GM12865 (cell line): ENCODE results near the gene CHST6.
"Not testable (repeated sequence)": the region's sequence is repeated elsewhere in the genome, so short reads cannot be mapped to it uniquely, and the experiment has no call there.

Experiments
- DNase-seq: peaks from one replicate; pipeline ENCODE4 v3.0.0; 2010; ENCODE audit warnings: low read depth
- H3K4me3 ChIP-seq: 2 replicates; pipeline ENCODE4 v1.5.1; 2011; ENCODE audit warnings: mild to moderate bottlenecking, low read depth, low read length, control low read depth
- TF ChIP-seq, protein P1 (sequence below): IDR thresholded peaks from 2 replicates; pipeline ENCODE4 v1.5.1; 2011; ENCODE audit warnings: low read length, control low read depth, low read depth, inconsistent platforms; ENCODE audit not compliant: insufficient read depth; ENCODE audit errors: missing control alignments

CHST6 gene

DNA sequence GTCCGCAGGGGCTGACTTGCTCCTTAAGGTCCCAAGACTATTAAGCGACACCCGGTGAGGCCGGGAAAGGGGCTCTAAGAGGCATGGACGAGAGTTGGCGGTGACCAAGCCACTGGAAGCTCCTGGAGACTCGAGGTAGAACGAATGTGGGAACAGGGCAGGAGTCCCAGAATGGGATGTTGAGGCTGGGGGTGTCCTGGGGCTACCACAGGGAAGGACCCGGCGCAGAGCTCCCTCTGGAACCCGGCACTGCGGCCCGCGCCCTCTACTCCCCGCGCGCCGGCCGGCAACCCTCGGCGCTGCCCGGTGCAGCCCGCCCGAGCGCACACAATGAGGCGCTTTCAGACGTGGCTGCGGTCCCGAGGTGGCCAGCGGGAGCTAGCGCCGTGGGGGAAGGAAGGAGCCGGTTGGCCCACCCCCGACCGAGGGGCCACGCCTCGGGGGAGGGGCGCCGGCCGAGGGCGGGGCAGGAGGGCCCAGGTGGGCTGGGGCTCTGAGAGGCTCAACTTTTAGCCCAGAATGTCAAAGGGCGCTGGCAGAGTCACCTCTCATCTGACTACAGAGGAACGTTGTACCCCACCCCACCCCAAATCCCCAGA lies at the start of gene CHST6:
CHST6 (minus strand) TSS at position 366 of the 599 bp plus-strand sequence. CDS start 15,613 bp downstream, outside the sequence.
- TF ChIP-seq, protein P1, sequence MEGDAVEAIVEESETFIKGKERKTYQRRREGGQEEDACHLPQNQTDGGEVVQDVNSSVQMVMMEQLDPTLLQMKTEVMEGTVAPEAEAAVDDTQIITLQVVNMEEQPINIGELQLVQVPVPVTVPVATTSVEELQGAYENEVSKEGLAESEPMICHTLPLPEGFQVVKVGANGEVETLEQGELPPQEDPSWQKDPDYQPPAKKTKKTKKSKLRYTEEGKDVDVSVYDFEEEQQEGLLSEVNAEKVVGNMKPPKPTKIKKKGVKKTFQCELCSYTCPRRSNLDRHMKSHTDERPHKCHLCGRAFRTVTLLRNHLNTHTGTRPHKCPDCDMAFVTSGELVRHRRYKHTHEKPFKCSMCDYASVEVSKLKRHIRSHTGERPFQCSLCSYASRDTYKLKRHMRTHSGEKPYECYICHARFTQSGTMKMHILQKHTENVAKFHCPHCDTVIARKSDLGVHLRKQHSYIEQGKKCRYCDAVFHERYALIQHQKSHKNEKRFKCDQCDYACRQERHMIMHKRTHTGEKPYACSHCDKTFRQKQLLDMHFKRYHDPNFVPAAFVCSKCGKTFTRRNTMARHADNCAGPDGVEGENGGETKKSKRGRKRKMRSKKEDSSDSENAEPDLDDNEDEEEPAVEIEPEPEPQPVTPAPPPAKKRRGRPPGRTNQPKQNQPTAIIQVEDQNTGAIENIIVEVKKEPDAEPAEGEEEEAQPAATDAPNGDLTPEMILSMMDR: no peak
- H3K4me3 ChIP-seq: peak within 1 kb of the TSS; percentile 48
- peak; percentile 49 for DNase-seq

DNA sequence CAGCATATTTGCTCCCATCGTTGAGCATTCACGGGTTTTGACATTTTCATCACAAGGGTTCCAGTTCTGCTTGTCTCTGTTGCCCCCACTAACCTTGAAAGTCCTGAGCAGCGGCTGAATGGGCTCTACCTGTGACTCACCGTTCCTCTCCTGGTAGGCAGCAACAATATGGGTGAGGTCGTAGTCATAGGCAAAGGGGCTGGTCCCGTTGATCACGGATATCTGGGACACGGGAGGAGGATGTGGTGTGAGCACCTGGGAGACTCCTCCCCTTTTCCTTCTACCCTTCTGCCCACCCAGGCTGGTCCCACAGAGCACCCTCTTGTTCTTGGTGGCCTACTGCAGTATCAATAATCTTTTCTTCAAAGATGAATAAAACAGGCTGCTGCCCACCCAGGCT lies 47.2 kb upstream of the CHST6 start:
- H3K4me3 ChIP-seq, DNase-seq: not testable (repeated sequence)

DNA sequence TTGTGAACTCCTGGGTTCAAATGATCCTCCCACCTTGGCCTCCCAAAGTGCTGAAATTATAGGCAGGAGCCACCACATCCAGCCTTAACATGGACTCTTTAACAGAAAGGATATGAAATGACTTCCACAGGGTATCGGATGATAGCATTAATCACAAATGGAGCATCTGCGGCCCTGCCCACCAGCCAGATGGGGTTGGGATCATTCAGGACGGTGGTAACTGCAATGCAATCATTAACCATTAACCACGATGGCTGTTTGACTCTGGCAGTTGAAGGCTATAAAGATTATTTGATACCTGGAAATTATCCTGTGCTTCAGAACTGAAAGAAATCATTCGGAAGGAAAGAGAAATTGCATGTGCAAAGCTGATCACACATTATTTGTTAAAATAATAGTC lies 46.0 kb upstream of the CHST6 start:
- no peak overlapping the region for H3K4me3 ChIP-seq
- no peak for DNase-seq
- TF ChIP-seq, protein P1: no peak

DNA sequence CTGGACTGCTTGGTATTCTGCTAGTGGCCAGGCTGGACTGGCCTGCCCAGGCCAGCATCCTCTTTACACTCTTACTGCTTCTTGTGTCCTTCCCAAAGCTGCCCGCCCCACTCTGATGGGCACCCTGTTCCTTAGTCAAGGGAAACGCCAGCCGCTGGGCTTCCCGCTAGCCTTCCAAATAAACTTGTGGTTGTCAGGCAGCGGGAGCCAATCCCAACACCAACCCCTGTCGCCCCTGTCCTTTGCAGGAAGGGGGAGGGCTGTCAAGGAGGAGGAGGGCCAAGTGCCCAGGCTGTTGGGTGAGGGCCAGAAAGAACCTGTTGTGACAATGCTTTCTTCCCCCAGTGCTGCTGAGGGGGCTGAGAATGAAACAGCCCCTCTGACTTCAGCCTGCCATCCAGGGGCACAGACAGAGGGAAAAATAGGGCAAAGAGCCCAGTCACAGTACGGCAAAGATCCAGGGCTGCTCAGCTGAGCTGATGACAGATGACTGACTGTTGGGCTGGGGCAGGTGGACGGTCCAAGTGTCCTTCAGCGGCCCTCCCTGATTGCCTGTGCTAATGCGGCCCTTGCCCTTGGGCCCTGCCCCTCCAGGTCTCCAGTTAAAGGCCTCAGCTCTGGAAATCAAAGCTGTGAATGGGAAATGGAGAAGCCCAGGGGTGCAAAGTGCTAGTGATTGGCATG lies 43.8 kb upstream of the CHST6 start:
- not testable (repeated sequence) for H3K4me3 ChIP-seq, DNase-seq

DNA sequence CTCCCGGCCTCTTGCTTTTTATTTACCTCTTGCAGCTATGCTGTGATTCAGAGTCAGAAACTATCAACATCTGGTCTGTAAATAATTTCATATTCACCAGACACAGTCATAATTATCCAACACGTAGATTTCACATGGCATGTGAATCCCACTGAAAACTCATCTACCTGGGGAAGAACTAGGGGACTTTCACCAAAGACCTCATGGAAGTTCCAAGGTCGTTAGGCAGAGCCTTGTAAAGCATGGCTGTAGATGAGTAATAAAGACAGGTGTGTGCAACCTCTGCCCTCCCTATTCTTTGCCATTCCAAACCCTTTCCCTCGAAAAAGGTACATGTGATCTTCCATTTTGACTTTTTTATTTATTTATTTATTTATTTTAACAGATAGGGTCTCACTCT lies 42.5 kb upstream of the CHST6 start:
- H3K4me3 ChIP-seq: no peak overlapping the region
- no peak for DNase-seq
- TF ChIP-seq, protein P1: no peak

DNA sequence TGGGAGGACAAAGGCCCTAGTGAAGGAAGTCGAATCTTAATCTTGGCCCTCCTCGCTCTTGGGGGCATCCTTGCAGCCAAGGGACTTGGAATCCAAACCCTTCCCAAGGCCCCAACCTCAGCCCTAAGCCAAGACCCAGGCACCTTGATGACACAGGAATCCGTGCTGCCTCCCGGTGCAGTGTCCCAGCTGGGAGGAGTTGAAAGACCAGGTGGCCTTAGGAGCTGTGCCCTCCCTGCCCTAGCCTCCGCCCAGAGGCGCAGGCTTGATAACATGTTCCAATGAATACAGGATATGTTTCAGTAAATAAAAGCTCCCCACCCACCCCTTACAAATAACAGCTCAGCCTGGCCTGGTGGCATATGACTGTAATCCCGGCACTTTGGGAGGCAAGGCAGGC lies 40.7 kb upstream of the CHST6 start, which contains the start of gene CHST5:
CHST5 (minus strand) TSS at position 208 of the 400 bp plus-strand sequence. CDS start 5,724 bp downstream, outside the sequence.
- DNase-seq: no peak

DNA sequence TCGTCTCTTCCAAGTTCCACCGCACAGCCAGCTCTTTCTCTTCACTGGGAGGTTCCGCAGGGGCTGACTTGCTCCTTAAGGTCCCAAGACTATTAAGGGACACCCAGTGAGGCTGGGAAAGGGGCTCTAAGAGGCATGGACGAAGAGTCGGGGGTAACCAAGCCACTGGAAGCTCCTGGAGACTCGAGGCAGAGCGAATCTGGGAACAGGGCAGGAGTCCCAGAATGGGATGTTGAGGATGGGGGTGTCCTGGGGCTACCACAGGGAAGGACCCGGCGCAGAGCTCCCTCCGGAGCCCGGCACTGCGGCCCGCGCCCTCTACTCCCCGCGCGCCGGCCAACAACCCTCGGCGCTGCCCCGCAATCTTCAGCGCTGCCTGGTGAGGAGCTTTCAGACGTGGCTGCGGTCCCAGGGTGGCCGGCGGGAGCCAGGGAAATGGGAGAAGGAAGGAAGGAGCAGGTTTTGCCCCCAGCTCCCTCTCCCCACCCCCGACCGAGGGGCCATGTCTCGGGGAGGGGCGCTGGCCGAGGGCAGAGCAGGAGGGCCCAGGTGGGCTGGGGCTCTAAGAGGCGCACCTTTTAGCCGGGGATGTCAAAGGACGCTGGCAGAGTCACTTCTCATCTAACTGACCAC lies 40.1 kb upstream of the CHST6 start:
- H3K4me3 ChIP-seq: no peak overlapping the region
- TF ChIP-seq, protein P1: no peak
- no peak for DNase-seq

More for the DNA sequence above, 40.7 kb upstream of the CHST6 start, which contains the start of gene CHST5:
- no peak within 1 kb of the TSS for H3K4me3 ChIP-seq
- TF ChIP-seq, protein P1: no peak
